ENCODE measurements around the gene RGR.

DNA sequence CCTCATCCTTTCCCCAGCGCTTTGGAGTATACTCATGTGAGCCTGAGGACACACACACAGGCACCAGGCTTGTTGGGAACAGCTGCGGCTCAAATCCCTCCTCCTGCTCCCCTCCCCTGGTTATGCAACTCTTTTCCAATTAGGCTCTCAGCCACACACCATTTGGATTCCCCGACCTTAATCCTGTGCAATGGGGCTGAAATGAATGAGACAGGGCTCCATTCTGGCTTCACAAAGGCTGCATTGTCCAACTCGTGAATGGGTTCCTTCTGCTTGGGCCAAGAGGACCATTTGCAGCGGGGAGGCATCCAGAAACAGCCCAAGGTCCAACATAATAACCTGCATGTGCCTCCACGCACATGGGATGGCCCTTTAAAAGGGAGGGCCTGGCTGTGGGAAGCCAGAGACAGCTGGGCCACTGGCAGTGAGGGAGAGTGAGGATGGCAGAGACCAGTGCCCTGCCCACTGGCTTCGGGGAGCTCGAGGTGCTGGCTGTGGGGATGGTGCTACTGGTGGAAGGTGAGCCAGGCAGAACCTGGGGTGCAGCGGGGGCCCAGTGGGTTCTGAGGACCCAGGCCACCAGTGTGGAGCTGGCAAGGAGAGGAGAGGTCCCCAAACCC, at the start of gene RGR:
- TF ChIP-seq, protein P1, sequence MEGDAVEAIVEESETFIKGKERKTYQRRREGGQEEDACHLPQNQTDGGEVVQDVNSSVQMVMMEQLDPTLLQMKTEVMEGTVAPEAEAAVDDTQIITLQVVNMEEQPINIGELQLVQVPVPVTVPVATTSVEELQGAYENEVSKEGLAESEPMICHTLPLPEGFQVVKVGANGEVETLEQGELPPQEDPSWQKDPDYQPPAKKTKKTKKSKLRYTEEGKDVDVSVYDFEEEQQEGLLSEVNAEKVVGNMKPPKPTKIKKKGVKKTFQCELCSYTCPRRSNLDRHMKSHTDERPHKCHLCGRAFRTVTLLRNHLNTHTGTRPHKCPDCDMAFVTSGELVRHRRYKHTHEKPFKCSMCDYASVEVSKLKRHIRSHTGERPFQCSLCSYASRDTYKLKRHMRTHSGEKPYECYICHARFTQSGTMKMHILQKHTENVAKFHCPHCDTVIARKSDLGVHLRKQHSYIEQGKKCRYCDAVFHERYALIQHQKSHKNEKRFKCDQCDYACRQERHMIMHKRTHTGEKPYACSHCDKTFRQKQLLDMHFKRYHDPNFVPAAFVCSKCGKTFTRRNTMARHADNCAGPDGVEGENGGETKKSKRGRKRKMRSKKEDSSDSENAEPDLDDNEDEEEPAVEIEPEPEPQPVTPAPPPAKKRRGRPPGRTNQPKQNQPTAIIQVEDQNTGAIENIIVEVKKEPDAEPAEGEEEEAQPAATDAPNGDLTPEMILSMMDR (IDR thresholded peaks at IDR 0.05) = no peak
- TF ChIP-seq POLR2A (IDR thresholded peaks at IDR 0.05) = no peak

All from Peyer's patch (tissue), 4 donors.